Adipocyte (in vitro differentiated cells): ENCODE results near the gene PTPN11.
"Not testable (repeated sequence)": the region's sequence is repeated elsewhere in the genome, so short reads cannot be mapped to it uniquely, and the experiment has no call there.

Experiments used
- DNase-seq: peaks from one replicate; pipeline ENCODE4 v3.0.0-alpha.2; 2015; ENCODE audit warnings: low read depth
- H3K27me3 ChIP-seq: replicated peaks from 2 replicates; pipeline ENCODE4 v1.7.0; 2013; ENCODE audit warnings: mild to moderate bottlenecking, low read length, moderate library complexity; ENCODE audit not compliant: control insufficient read depth, insufficient read depth
- H3K36me3 ChIP-seq: 2 replicates; pipeline ENCODE4 v1.7.0; 2013; ENCODE audit warnings: low read length, mild to moderate bottlenecking, moderate library complexity; ENCODE audit not compliant: control insufficient read depth, insufficient read depth, severe bottlenecking
- H3K4me1 ChIP-seq: 2 replicates; pipeline ENCODE4 v1.7.0; 2013; ENCODE audit warnings: mild to moderate bottlenecking, low read length, moderate library complexity; ENCODE audit not compliant: control insufficient read depth, insufficient read depth
- H3K4me3 ChIP-seq: 2 replicates; pipeline ENCODE4 v1.7.0; 2013; ENCODE audit warnings: mild to moderate bottlenecking, low read length, moderate library complexity
- H3K9ac ChIP-seq: 2 replicates; pipeline ENCODE4 v1.7.0; 2013; ENCODE audit warnings: mild to moderate bottlenecking, low read length, moderate library complexity
- H3K9me3 ChIP-seq: 2 replicates; pipeline ENCODE4 v1.7.0; 2013; ENCODE audit warnings: mild to moderate bottlenecking, low read length, moderate library complexity; ENCODE audit not compliant: control insufficient read depth

Gene PTPN11

DNA sequence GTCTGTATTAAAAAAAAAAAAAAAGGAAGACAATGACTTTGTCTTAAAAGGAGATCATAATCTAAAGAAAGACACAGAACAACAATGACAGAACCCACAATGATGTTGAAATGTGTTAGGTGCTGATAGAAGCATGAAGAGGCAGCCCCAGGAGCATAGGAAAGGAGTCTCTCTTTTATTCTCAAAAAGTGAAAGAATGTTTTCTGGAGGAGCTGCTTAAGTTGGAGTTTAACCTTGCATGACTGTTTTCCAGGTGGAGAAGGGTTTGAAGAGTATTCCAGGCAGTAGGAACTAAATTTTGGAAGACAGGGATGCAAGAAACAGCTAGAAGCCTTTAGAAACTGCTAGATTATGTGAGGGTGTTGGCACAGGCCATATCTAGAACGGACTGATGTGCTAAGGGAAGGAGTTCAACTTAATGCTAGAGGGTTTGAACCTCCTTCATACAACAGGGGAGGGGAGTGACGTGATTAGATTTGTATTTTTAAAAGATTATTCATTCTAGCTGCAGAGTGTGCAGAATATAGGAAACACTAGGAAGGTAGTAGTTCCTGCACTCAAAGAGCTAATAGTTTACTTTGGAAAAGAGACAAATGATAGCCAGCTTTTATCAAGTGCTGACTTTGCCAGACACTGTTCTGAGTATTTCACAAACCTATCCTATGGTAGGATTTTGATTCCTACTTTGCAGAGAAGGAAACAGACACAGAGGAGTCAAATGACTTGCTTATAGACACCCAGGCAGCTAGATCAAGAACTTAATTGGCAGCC, 4.7 kb upstream of the PTPN11 start:
- no peaks in the 10 kb centered on the region for H3K36me3 ChIP-seq
- DNase-seq, result no peak
- H3K9me3 ChIP-seq, result no peaks in the 10 kb centered on the region
- H3K4me1 ChIP-seq, result no peaks in the 10 kb centered on the region
- no peak overlapping the region for H3K4me3 ChIP-seq
- no peaks in the 10 kb centered on the region for H3K27me3 ChIP-seq
- H3K9ac ChIP-seq, result no peak overlapping the region

DNA sequence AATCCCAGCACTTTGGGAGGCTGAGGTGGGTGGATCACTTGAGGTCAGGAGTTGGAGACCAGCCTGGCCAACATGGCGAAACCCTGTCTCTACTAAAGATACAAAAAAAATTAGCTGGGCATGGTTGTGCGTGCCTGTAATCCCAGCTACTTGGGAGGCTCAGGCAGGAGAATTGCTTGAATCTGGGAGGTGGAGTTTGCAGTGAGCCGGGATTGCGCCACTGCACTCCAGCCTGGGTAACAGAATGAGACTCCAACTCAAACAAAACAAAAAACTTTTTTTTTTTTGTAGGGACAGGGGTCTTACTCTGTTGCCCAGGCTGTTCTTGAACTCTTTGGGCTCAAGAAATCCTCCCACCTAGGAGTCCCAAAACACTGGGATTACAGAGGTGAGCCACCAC, 3.3 kb upstream of the PTPN11 start:
- H3K9me3 ChIP-seq, H3K9ac ChIP-seq, H3K4me3 ChIP-seq, H3K4me1 ChIP-seq, H3K36me3 ChIP-seq, H3K27me3 ChIP-seq, DNase-seq: not testable (repeated sequence)

DNA sequence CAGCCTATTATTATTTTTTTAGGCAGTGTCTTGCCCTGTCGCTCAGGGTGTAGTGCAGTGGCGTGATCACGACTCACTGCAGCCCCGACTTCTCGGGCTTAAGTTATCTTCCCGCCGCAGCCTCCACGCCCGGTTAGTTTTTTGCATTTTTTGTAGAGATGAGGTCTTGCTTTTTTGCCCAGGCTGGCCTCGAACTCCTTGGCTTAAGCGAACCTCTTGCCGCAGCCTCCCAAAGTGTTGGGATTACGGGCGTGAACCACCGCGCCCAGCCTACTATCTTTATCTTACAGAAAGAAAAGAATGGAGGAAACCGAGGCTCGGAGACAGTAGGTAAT, 507 bp upstream of the PTPN11 start:
- Histone ChIP-seq H3K9ac (peak overlapping the region; percentile 94), H3K36me3 (no peaks in the 10 kb centered on the region), H3K4me3 (peak overlapping the region; percentile 87), H3K27me3 (no peaks in the 10 kb centered on the region), H3K4me1 (peaks cover 32% of the 10 kb centered on the region), H3K9me3 (no peaks in the 10 kb centered on the region)
- DNase-seq, result no peak

GRCh38 chr12:112419297-112420133, 768 bp downstream of the PTPN11 start:
- Histone ChIP-seq H3K9me3 (no peaks in the 10 kb centered on the region), H3K9ac (peak overlapping the region; percentile 94), H3K27me3 (no peaks in the 10 kb centered on the region), H3K4me1 (peaks cover 35% of the 10 kb centered on the region), H3K36me3 (no peaks in the 10 kb centered on the region), H3K4me3 (peak overlapping the region; percentile 87)
- DNase-seq, result peak; percentile 94

GRCh38 chr12:112420740-112421139, 2.0 kb downstream of the PTPN11 start:
- Histone ChIP-seq H3K9ac (no peak overlapping the region), H3K9me3 (no peaks in the 10 kb centered on the region), H3K36me3 (no peaks in the 10 kb centered on the region), H3K4me3 (no peak overlapping the region), H3K4me1 (peaks cover 35% of the 10 kb centered on the region), H3K27me3 (no peaks in the 10 kb centered on the region)
- DNase-seq, result no peak

GRCh38 chr12:112421363-112421762, 2.6 kb downstream of the PTPN11 start:
- H3K9me3 ChIP-seq, result no peaks in the 10 kb centered on the region
- peaks cover 5% of the 10 kb centered on the region for H3K36me3 ChIP-seq
- H3K4me3 ChIP-seq, result no peak overlapping the region
- no peak for DNase-seq
- H3K9ac ChIP-seq, result no peak overlapping the region
- H3K4me1 ChIP-seq, result peaks cover 35% of the 10 kb centered on the region
- H3K27me3 ChIP-seq, result no peaks in the 10 kb centered on the region

DNA sequence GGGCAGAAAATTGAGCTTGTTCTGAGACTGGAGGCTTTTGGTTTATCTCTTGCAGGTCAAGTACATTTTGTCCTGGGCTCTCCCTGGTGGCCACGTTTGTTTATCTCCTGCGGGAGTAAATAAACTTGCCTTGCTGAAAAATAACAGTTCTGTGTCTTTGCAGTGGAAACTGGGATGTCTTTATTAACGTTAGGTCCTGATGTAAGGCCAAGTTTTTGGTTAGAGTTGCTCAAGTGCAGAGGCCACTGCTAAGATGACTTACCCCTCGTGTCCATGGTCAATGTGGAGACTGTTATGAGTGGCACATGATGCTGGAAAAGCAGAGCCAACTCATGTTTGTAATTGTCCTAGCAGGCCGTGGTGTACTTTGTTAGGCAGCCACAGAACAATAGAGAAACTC, 3.8 kb downstream of the PTPN11 start:
- Histone ChIP-seq H3K36me3 (peaks cover 7% of the 10 kb centered on the region), H3K9me3 (no peaks in the 10 kb centered on the region), H3K4me1 (peaks cover 35% of the 10 kb centered on the region), H3K9ac (no peak overlapping the region), H3K4me3 (no peak overlapping the region), H3K27me3 (no peaks in the 10 kb centered on the region)
- DNase-seq, result peak; percentile 14

GRCh38 chr12:112424126-112424525, 5.4 kb downstream of the PTPN11 start:
- Histone ChIP-seq H3K9me3 (no peaks in the 10 kb centered on the region), H3K27me3 (no peaks in the 10 kb centered on the region), H3K4me3 (no peak overlapping the region), H3K9ac (no peak overlapping the region), H3K4me1 (peaks cover 35% of the 10 kb centered on the region), H3K36me3 (peaks cover 12% of the 10 kb centered on the region)
- DNase-seq, result no peak

DNA sequence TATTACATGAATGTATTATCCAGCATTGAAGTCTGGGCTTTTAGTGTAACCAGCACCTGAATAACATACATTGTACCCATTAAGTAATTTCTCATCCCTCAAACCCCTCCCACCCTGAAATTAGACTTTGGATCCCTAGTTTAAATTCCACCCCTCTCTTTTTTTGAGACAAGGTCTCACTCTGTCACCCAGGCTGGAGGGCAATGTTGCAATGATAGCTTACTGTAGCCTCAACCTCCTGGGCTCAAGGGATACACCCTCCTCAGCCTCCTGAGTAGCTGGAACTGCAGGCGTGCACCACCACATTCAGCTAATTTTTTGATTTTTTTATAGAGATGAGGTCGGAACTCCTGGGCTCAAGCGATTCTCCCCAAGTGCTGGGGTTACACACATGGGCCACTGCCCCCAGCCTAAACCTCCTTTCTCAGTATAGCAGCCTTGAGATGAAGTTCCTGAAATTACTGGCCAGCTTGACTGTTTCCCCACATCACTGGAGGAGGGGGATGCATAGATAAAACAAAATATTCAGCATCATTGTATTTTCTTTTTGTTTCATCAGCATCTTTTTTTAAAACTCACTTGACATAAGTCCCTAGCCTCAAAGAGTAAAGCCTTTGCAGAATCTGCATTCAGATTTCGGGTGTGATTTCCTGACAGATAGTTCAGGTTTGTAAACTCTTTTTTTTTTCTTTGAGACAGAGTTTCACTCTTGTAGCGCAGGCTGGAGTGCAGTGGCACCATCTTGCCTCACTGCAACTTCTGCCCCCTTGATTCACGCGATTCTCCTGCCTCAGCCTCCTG, 7.0 kb downstream of the PTPN11 start:
- Histone ChIP-seq H3K27me3 (no peaks in the 10 kb centered on the region), H3K36me3 (peaks cover 16% of the 10 kb centered on the region), H3K4me1 (peaks cover 22% of the 10 kb centered on the region), H3K9ac (no peak overlapping the region), H3K9me3 (no peaks in the 10 kb centered on the region), H3K4me3 (no peak overlapping the region)
- DNase-seq, result no peak

DNA sequence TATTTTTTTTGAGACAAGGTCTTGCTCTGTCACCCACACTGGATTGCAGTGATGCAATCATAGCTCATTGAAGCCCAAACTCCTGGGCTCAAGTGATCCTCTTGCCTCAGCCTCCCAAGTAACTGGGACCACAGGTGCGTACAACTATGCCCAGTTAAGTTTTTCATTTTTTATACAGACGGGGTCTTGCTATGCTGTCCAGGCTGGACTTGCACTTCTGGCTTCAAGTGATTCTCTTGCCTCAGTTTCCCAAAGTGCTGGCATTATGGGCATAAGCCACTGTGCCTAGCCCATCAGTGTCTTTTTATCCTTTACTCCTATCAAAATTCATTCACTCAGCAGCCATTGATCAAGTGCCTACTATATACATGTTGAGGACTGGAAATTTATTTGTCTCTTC, 9.0 kb downstream of the PTPN11 start:
- H3K4me3 ChIP-seq, result no peak overlapping the region
- H3K9me3 ChIP-seq, result no peaks in the 10 kb centered on the region
- H3K9ac ChIP-seq, result no peak overlapping the region
- DNase-seq, result no peak
- no peaks in the 10 kb centered on the region for H3K27me3 ChIP-seq
- H3K36me3 ChIP-seq, result peaks cover 16% of the 10 kb centered on the region
- H3K4me1 ChIP-seq, result peaks cover 7% of the 10 kb centered on the region

DNA sequence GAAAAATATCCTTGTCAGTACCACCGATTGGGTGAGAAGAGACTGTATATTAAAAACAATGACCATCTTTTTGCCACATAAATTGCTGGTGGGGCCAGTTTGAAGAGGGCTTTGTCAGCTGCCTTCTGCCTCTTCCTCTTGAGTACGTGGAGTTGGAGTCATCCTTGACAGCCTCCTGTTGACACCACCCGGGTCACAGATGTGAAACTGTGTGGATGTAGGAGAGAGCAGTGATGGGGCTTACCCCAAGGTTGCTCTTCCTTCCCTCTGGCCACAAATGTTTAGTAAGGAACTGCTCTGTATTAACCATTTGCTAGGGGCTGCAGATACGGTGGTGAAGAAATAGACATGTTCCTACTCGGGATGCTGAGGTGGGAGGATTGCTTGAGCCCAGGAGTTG, 12.2 kb downstream of the PTPN11 start:
- Histone ChIP-seq H3K9me3 (no peaks in the 10 kb centered on the region), H3K9ac (no peak overlapping the region), H3K36me3 (peaks cover 15% of the 10 kb centered on the region), H3K4me3 (no peak overlapping the region), H3K27me3 (no peaks in the 10 kb centered on the region), H3K4me1 (no peaks in the 10 kb centered on the region)
- DNase-seq, result no peak
